Stimulated activated naive B cell treated with anti-CD40 and anti-IgM and Interleukin-4, amounts not matched to agents 10 μg/mL and 1 μg/mL and 100 μg/mL, for 72 hours (primary cell): ENCODE data around the gene LRRC8C.

Experiments
- ATAC-seq, 2 donors: fragments of 150-1000 bp; cut with Tn5 transposase; replicated peaks; 2 replicates each; pipeline ENCODE4 v1.10.0; 2021; ENCODE audit warnings: moderate library complexity in 1 of 2
- DNase-seq: peaks from one replicate; pipeline ENCODE4 v3.0.0; 2021
- H3K27ac Mint-ChIP-seq: one replicate; pipeline ENCODE4 v1.8.0; 2022; ENCODE audit warnings: mild to moderate bottlenecking, mixed read lengths
- H3K27me3 Mint-ChIP-seq, 2 donors: one replicate each; pipeline ENCODE4 v1.8.0; 2022; ENCODE audit warnings: mixed read lengths in 2 of 2
- H3K36me3 Mint-ChIP-seq, 2 donors: one replicate each; pipeline ENCODE4 v1.8.0; 2022; ENCODE audit warnings: mixed read lengths in 2 of 2, mild to moderate bottlenecking in 1 of 2
- H3K4me1 Mint-ChIP-seq, 2 donors: one replicate each; pipeline ENCODE4 v1.8.0; 2022; ENCODE audit warnings: mixed read lengths in 2 of 2, mild to moderate bottlenecking in 1 of 2
- H3K4me3 Mint-ChIP-seq, 2 donors: one replicate each; pipeline ENCODE4 v1.8.0; 2022; ENCODE audit warnings: mild to moderate bottlenecking in 2 of 2, mixed read lengths in 2 of 2, moderate library complexity in 1 of 2
- H3K9me3 Mint-ChIP-seq, 2 donors: one replicate each; pipeline ENCODE4 v1.8.0; 2022; ENCODE audit warnings: mixed read lengths in 2 of 2, mild to moderate bottlenecking in 1 of 2

LRRC8C gene

GRCh38 chr1:89761901-89762300 lies 129.0 kb downstream of the LRRC8C start:
- no peak for ATAC-seq
- peak overlapping the region; percentile 4 to 20 for H3K4me3 Mint-ChIP-seq
- peaks cover 40 to 55% of the 10 kb centered on the region in 2 donors for H3K4me1 Mint-ChIP-seq
- no peak for DNase-seq
- peaks cover 0 to 5% of the 10 kb centered on the region in 2 donors for H3K27me3 Mint-ChIP-seq
- no peak overlapping the region for H3K27ac Mint-ChIP-seq
- H3K9me3 Mint-ChIP-seq, result no peaks in the 10 kb centered on the region
- H3K36me3 Mint-ChIP-seq, result peaks cover 0 to 6% of the 10 kb centered on the region in 2 donors

DNA sequence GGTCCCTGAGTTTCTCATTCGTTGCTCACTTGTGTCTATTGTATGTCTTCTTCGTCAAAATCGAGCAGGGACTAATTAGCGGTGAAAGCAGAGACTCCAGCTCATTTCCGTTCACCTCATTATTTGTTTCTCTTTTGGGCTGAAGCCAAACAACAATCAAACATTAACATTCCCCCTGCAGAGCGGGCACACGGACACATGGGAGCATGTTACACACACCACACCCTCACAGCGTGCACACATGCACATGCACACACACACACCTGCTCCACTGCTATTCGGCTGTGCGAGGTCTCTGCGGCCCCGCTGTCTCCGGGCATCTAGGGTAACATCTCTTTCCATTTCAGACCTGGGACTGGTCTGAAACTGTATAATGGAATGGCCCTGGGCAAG lies 129.5 kb downstream of the LRRC8C start:
- Mint-ChIP-seq H3K9me3 (no peaks in the 10 kb centered on the region), H3K36me3 (peaks cover 0 to 6% of the 10 kb centered on the region in 2 donors), H3K4me3 (peak overlapping the region; percentile 86 to 91), H3K27me3 (peaks cover 0 to 5% of the 10 kb centered on the region in 2 donors), H3K27ac (no peak overlapping the region), H3K4me1 (peaks cover 35 to 50% of the 10 kb centered on the region in 2 donors)
- ATAC-seq (peak; percentile 24 to 35), DNase-seq (no peak)

GRCh38 chr1:89762779-89763648 lies 130.1 kb downstream of the LRRC8C start:
- Mint-ChIP-seq H3K9me3 (no peaks in the 10 kb centered on the region), H3K36me3 (peaks cover 0 to 6% of the 10 kb centered on the region in 2 donors), H3K4me3 (peak overlapping the region; percentile 86 to 91), H3K4me1 (peaks cover 29 to 44% of the 10 kb centered on the region in 2 donors), H3K27me3 (peaks cover 0 to 5% of the 10 kb centered on the region in 2 donors), H3K27ac (peak overlapping the region; percentile 74)
- DNase-seq (peak; percentile 81), ATAC-seq (peak; percentile 98 to 99)

DNA sequence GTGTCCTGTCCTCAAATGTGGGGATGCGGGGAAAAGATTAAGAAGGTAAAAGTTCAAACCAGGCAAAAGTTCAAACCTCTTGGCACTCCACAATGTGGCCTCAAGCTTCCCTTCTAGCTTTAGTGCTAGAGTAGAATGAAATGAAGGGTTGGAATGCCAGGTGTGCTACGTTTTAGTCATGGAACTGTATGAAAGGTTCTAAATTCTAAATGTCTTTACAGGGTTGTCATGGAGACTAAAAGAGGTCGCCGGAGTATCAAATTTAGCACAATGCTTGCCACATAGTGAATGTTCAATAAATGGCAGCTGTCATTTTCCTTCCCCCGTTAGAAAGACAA lies 130.7 kb downstream of the LRRC8C start:
- no peaks in the 10 kb centered on the region for H3K9me3 Mint-ChIP-seq
- H3K36me3 Mint-ChIP-seq, result peaks cover 0 to 6% of the 10 kb centered on the region in 2 donors
- peak overlapping the region; percentile 74 for H3K27ac Mint-ChIP-seq
- DNase-seq (no peak), ATAC-seq (no peak)
- peak overlapping the region; percentile 86 to 91 for H3K4me3 Mint-ChIP-seq
- H3K4me1 Mint-ChIP-seq, result peaks cover 25 to 40% of the 10 kb centered on the region in 2 donors
- H3K27me3 Mint-ChIP-seq, result peaks cover 0 to 5% of the 10 kb centered on the region in 2 donors

DNA sequence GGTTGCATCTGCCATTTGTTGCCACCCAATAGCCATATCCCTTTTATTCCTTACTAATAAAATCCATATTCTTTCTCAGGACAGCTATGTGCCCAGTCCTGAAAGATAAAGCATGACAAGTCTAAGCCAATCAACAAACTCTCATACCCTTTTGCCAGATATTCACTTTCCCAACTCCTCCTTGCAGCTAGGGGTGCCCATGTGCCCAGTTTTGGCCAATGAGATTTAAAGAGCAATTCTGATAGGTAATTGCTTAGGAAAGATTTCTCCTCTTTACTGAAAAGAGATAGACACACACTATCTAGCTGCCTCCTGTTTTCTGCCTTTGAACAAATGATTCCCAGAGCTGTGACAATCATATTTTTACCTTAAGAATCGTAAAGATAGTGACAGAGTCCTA lies 132.9 kb downstream of the LRRC8C start:
- Mint-ChIP-seq H3K9me3 (no peaks in the 10 kb centered on the region), H3K36me3 (peaks cover 0 to 6% of the 10 kb centered on the region in 2 donors), H3K4me3 (no peak overlapping the region), H3K27me3 (peaks cover 5 to 7% of the 10 kb centered on the region in 2 donors), H3K27ac (no peak overlapping the region), H3K4me1 (peaks cover 25 to 32% of the 10 kb centered on the region in 2 donors)
- DNase-seq (no peak), ATAC-seq (no peak)

GRCh38 chr1:89767618-89768017 lies 134.7 kb downstream of the LRRC8C start:
- Mint-ChIP-seq H3K9me3 (no peaks in the 10 kb centered on the region), H3K27ac (no peak overlapping the region), H3K4me1 (peaks cover 13 to 15% of the 10 kb centered on the region in 2 donors), H3K27me3 (peaks cover 5 to 7% of the 10 kb centered on the region in 2 donors), H3K4me3 (no peak overlapping the region), H3K36me3 (no peaks in the 10 kb centered on the region)
- ATAC-seq, result no peak
- no peak for DNase-seq
